Gastroesophageal sphincter (tissue), 3 donors: ENCODE data around the gene TPX2.

Experiments
- POLR2AphosphoS5 ChIP-seq: sonication (generic); formaldehyde crosslinking; IDR thresholded peaks from one replicate; pipeline ENCODE4 v1.6.1; 2017; ENCODE audit warnings: antibody characterized with exemption
- TF ChIP-seq, protein P1 (sequence below), 4 experiments: fragments of 200-600 bp in 2 of 4; fragments of 450-650 bp in 2 of 4; sonication (generic) in 1 of 4; IDR thresholded peaks; one replicate each; pipeline ENCODE4 v1.5.1; 2017 to 2019; ENCODE audit warnings: antibody characterized with exemption in 4 of 4, mild to moderate bottlenecking in 2 of 4, moderate library complexity in 2 of 4

DNA sequence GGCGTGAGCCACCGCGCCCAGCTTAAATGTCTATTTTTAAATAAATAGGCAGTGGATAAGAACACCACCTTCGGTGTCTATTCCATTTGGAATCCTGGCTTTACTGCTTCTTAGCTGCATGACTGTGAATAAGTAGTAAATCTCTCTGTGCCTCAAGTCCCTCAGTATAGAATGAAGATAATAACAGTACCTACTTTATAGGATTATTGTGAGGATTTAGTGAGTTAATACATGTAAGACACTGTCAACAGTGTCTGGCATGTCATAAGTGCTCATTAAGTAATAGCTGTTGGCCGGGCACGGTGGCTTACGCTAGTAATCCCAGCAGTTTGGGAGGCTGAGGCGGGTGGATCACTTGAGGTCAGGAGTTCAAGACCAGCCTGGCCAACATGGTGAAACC, 10.1 kb downstream of the TPX2 start:
- no peak for TF ChIP-seq POLR2AphosphoS5
- TF ChIP-seq, protein P1, sequence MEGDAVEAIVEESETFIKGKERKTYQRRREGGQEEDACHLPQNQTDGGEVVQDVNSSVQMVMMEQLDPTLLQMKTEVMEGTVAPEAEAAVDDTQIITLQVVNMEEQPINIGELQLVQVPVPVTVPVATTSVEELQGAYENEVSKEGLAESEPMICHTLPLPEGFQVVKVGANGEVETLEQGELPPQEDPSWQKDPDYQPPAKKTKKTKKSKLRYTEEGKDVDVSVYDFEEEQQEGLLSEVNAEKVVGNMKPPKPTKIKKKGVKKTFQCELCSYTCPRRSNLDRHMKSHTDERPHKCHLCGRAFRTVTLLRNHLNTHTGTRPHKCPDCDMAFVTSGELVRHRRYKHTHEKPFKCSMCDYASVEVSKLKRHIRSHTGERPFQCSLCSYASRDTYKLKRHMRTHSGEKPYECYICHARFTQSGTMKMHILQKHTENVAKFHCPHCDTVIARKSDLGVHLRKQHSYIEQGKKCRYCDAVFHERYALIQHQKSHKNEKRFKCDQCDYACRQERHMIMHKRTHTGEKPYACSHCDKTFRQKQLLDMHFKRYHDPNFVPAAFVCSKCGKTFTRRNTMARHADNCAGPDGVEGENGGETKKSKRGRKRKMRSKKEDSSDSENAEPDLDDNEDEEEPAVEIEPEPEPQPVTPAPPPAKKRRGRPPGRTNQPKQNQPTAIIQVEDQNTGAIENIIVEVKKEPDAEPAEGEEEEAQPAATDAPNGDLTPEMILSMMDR (IDR thresholded peaks at IDR 0.05): no peak
